ENCODE data around the gene SLC14A1. TPM values are rescaled to one million over a fixed set of nuclear protein-coding genes. Genes with fewer than 3 reads are reported as not detected.

The SLC14A1 gene
- total RNA-seq, 1 experiment from 2014 or later = not detected

GRCh38 chr18:45785134-45785533, 61.2 kb downstream of the SLC14A1 start:
- DNase-seq = no peak
- Histone ChIP-seq H3K4me3 (ENCODE audit: insufficient read depth, low read depth, low read length) (no peak overlapping the region), H3K36me3 (replicated peaks; ENCODE audit: control insufficient read depth, insufficient read depth, low read length) (no peaks in the 10 kb centered on the region), H3K27me3 (ENCODE audit: control insufficient read depth, insufficient read depth, low read length) (no peaks in the 10 kb centered on the region)

GRCh38 chr18:45786941-45787340, 63.0 kb downstream of the SLC14A1 start:
- no peaks in the 10 kb centered on the region for H3K27me3 ChIP-seq (ENCODE audit: control insufficient read depth, insufficient read depth, low read length)
- no peak for DNase-seq
- no peaks in the 10 kb centered on the region for H3K36me3 ChIP-seq (replicated peaks; ENCODE audit: control insufficient read depth, insufficient read depth, low read length)
- H3K4me3 ChIP-seq (ENCODE audit: insufficient read depth, low read depth, low read length) = no peak overlapping the region

GRCh38 chr18:45787346-45787745, 63.4 kb downstream of the SLC14A1 start:
- no peak overlapping the region for H3K4me3 ChIP-seq (ENCODE audit: insufficient read depth, low read depth, low read length)

GRCh38 chr18:45788861-45789260, 64.9 kb downstream of the SLC14A1 start:
- Histone ChIP-seq H3K27me3 (ENCODE audit: control insufficient read depth, insufficient read depth, low read length) (no peaks in the 10 kb centered on the region), H3K36me3 (replicated peaks; ENCODE audit: control insufficient read depth, insufficient read depth, low read length) (no peaks in the 10 kb centered on the region), H3K4me3 (ENCODE audit: insufficient read depth, low read depth, low read length) (no peak overlapping the region)
- DNase-seq = no peak

More at GRCh38 chr18:45787346-45787745, 63.4 kb downstream of the SLC14A1 start:
- DNase-seq = no peak
- no peaks in the 10 kb centered on the region for H3K27me3 ChIP-seq (ENCODE audit: control insufficient read depth, insufficient read depth, low read length)
- H3K36me3 ChIP-seq (replicated peaks; ENCODE audit: control insufficient read depth, insufficient read depth, low read length) = no peaks in the 10 kb centered on the region

- Histone ChIP-seq H3K4me3 (ENCODE audit: insufficient read depth, low read depth, low read length) (no peak overlapping the region), H3K36me3 (replicated peaks; ENCODE audit: control insufficient read depth, insufficient read depth, low read length) (no peaks in the 10 kb centered on the region), H3K27me3 (ENCODE audit: control insufficient read depth, insufficient read depth, low read length) (no peaks in the 10 kb centered on the region)
- no peak for DNase-seq
Observed at GRCh38 chr18:45792506-45793263, 68.7 kb downstream of the SLC14A1 start.

GRCh38 chr18:45793264-45793965, 69.4 kb downstream of the SLC14A1 start:
- Histone ChIP-seq H3K4me3 (ENCODE audit: insufficient read depth, low read depth, low read length) (no peak overlapping the region), H3K27me3 (ENCODE audit: control insufficient read depth, insufficient read depth, low read length) (no peaks in the 10 kb centered on the region), H3K36me3 (replicated peaks; ENCODE audit: control insufficient read depth, insufficient read depth, low read length) (no peaks in the 10 kb centered on the region)
- DNase-seq = no peak

- H3K36me3 ChIP-seq (replicated peaks; ENCODE audit: control insufficient read depth, insufficient read depth, low read length) = no peaks in the 10 kb centered on the region
- no peak overlapping the region for H3K4me3 ChIP-seq (ENCODE audit: insufficient read depth, low read depth, low read length)
- no peak for DNase-seq
- no peaks in the 10 kb centered on the region for H3K27me3 ChIP-seq (ENCODE audit: control insufficient read depth, insufficient read depth, low read length)
Observed at GRCh38 chr18:45801416-45802004, 77.5 kb downstream of the SLC14A1 start.

Other genes starting within 250 kb of the SLC14A1 start
- gene SLC14A2, start 108.7 kb upstream of the SLC14A1 start, total RNA-seq (2014; rRNA removed; shearing (Covaris generic)) = 0.04 TPM in 1 of 2 replicates, not detected in the other
- not detected in 2 replicates for gene SIGLEC15, start 101.5 kb downstream of the SLC14A1 start, total RNA-seq (2014; rRNA removed; shearing (Covaris generic))
- gene EPG5, start 243.1 kb downstream of the SLC14A1 start, total RNA-seq (2014; rRNA removed; shearing (Covaris generic)) = 5.2 and 9.8 TPM in 2 replicates